Nephron (organoid): ENCODE results near the gene PFKFB4.

ENCODE experiments used
- H3K27ac Mint-ChIP-seq, 3 experiments: 2 replicates each; pipeline ENCODE4 v1.8.0; 2020; ENCODE audit warnings: mixed read lengths in 3 of 3, mild to moderate bottlenecking in 2 of 3, moderate library complexity in 1 of 3
- H3K27me3 Mint-ChIP-seq: 2 replicates; pipeline ENCODE4 v1.8.0; 2021; ENCODE audit warnings: low read depth, mild to moderate bottlenecking, moderate library complexity, mixed read lengths
- H3K36me3 Mint-ChIP-seq: 2 replicates; pipeline ENCODE4 v1.8.0; 2020; ENCODE audit warnings: low read depth, mixed read lengths
- H3K4me1 Mint-ChIP-seq: 2 replicates; pipeline ENCODE4 v1.8.0; 2020; ENCODE audit warnings: mixed read lengths
- H3K4me3 Mint-ChIP-seq, 3 experiments: 2 replicates each; pipeline ENCODE4 v1.8.0; 2020; ENCODE audit warnings: mild to moderate bottlenecking in 3 of 3, mixed read lengths in 3 of 3, moderate library complexity in 2 of 3
- H3K9me3 Mint-ChIP-seq: 2 replicates; pipeline ENCODE4 v1.8.0; 2020; ENCODE audit warnings: mixed read lengths
- CTCF ChIP-seq, 3 experiments: fragments of 200-600 bp; sonication (generic); IDR thresholded peaks; one replicate each; pipeline ENCODE4 v1.5.0; 2021; ENCODE audit warnings: antibody characterized with exemption in 3 of 3; ENCODE audit not compliant: unreplicated experiment in 3 of 3

PFKFB4 gene

GRCh38 chr3:48595075-48595525, 38.5 kb upstream of the PFKFB4 start, which contains the start of gene COL7A1:
COL7A1 (minus strand) TSS chr3:48595329; CDS start chr3:48595159, 170 bp downstream.
- peak within 1 kb of the TSS; percentile 41 to 57 (median 46) for H3K27ac Mint-ChIP-seq
- no peaks in the 10 kb centered on the region for H3K27me3 Mint-ChIP-seq
- no peaks in the 10 kb centered on the region for H3K9me3 Mint-ChIP-seq
- H3K4me3 Mint-ChIP-seq = peak within 1 kb of the TSS in 1 of 3 experiments; percentile 14
- no peak for TF ChIP-seq CTCF (IDR thresholded peaks at IDR 0.05; ENCODE audit: unreplicated experiment in 3 of 3)
- H3K4me1 Mint-ChIP-seq = peaks cover 31% of the 10 kb centered on the region
- H3K36me3 Mint-ChIP-seq = peaks cover 20% of the 10 kb centered on the region

- H3K27me3 Mint-ChIP-seq = no peaks in the 10 kb centered on the region
- H3K9me3 Mint-ChIP-seq = no peaks in the 10 kb centered on the region
- H3K27ac Mint-ChIP-seq = no peak overlapping the region
- H3K4me1 Mint-ChIP-seq = peaks cover 30% of the 10 kb centered on the region
- H3K36me3 Mint-ChIP-seq = peaks cover 17% of the 10 kb centered on the region
- no peak overlapping the region for H3K4me3 Mint-ChIP-seq
- TF ChIP-seq CTCF (IDR thresholded peaks at IDR 0.05; ENCODE audit: unreplicated experiment in 3 of 3) = no peak
Observed at GRCh38 chr3:48594417-48595049, 37.9 kb upstream of the PFKFB4 start.

- Mint-ChIP-seq H3K27me3 (no peaks in the 10 kb centered on the region), H3K4me1 (peaks cover 18% of the 10 kb centered on the region), H3K4me3 (no peak overlapping the region), H3K9me3 (no peaks in the 10 kb centered on the region), H3K27ac (no peak overlapping the region), H3K36me3 (peaks cover 7% of the 10 kb centered on the region)
- no peak for TF ChIP-seq CTCF (IDR thresholded peaks at IDR 0.05; ENCODE audit: unreplicated experiment in 3 of 3)
Observed at GRCh38 chr3:48593337-48593736, 36.7 kb upstream of the PFKFB4 start.

- Mint-ChIP-seq H3K27ac (no peak overlapping the region), H3K27me3 (no peaks in the 10 kb centered on the region), H3K4me3 (no peak overlapping the region), H3K36me3 (peaks cover 3% of the 10 kb centered on the region), H3K9me3 (no peaks in the 10 kb centered on the region), H3K4me1 (peaks cover 14% of the 10 kb centered on the region)
- TF ChIP-seq CTCF (IDR thresholded peaks at IDR 0.05; ENCODE audit: unreplicated experiment in 3 of 3) = no peak
Observed at GRCh38 chr3:48592519-48593087, 36.0 kb upstream of the PFKFB4 start.

- no peak overlapping the region for H3K4me3 Mint-ChIP-seq
- H3K4me1 Mint-ChIP-seq = peaks cover 9% of the 10 kb centered on the region
- no peaks in the 10 kb centered on the region for H3K36me3 Mint-ChIP-seq
- H3K27ac Mint-ChIP-seq = no peak overlapping the region
- no peaks in the 10 kb centered on the region for H3K9me3 Mint-ChIP-seq
- no peak for TF ChIP-seq CTCF (IDR thresholded peaks at IDR 0.05; ENCODE audit: unreplicated experiment in 3 of 3)
- H3K27me3 Mint-ChIP-seq = no peaks in the 10 kb centered on the region
Observed at GRCh38 chr3:48591886-48592518, 35.4 kb upstream of the PFKFB4 start.
